ENCODE results near the gene LYPLA2.

The LYPLA2 gene

GRCh38 chr1:23806280-23806679 lies 15.3 kb downstream of the LYPLA2 start:
- TF ChIP-seq POLR2A (IDR thresholded peaks at IDR 0.05; ENCODE audit: low read depth, low read length), result no peak
- TF ChIP-seq POU2F2 (IDR thresholded peaks at IDR 0.05; ENCODE audit: low read depth, low read length), result no peak
- no peak for TF ChIP-seq PAX5 (IDR thresholded peaks at IDR 0.05; ENCODE audit: insufficient read depth, low read length, severe bottlenecking)
- TF ChIP-seq SPI1 (IDR thresholded peaks at IDR 0.05; ENCODE audit: low read depth, low read length), result no peak
- no peak for TF ChIP-seq TAF1 (IDR thresholded peaks at IDR 0.05; ENCODE audit: low read depth, low read length)
- TF ChIP-seq POLR2AphosphoS5 (IDR thresholded peaks at IDR 0.05; ENCODE audit: low read depth, low read length), result no peak
- DNase-seq (ENCODE audit: insufficient read length, low spot score), result no peak
- FAIRE-seq, result no peak

GRCh38 chr1:23807453-23807852 lies 16.5 kb downstream of the LYPLA2 start:
- FAIRE-seq (no peak), DNase-seq (ENCODE audit: insufficient read length, low spot score) (no peak)

GRCh38 chr1:23809751-23810171 lies 18.8 kb downstream of the LYPLA2 start:
- FAIRE-seq, result peak; percentile 88
- peak; percentile 77 for DNase-seq (ENCODE audit: insufficient read length, low spot score)
- TF ChIP-seq POU2F2 (IDR thresholded peaks at IDR 0.05; ENCODE audit: low read depth, low read length), result no peak
- no peak for TF ChIP-seq TAF1 (IDR thresholded peaks at IDR 0.05; ENCODE audit: low read depth, low read length)

More at GRCh38 chr1:23807453-23807852, 16.5 kb downstream of the LYPLA2 start:
- no peak for TF ChIP-seq SPI1 (IDR thresholded peaks at IDR 0.05; ENCODE audit: low read depth, low read length)

GRCh38 chr1:23810818-23811540 lies 20.0 kb downstream of the LYPLA2 start:
- FAIRE-seq (peak; percentile 99), DNase-seq (ENCODE audit: insufficient read length, low spot score) (no peak)
- TF ChIP-seq TAF1 (IDR thresholded peaks at IDR 0.05; ENCODE audit: low read depth, low read length) (no peak), POLR2AphosphoS5 (IDR thresholded peaks at IDR 0.05; ENCODE audit: low read depth, low read length) (no peak), POU2F2 (IDR thresholded peaks at IDR 0.05; ENCODE audit: low read depth, low read length) (no peak), SPI1 (IDR thresholded peaks at IDR 0.05; ENCODE audit: low read depth, low read length) (peak; percentile 46; the same call in 1 of the 2 replicates), PAX5 (IDR thresholded peaks at IDR 0.05; ENCODE audit: insufficient read depth, low read length, severe bottlenecking) (no peak), POLR2A (IDR thresholded peaks at IDR 0.05; ENCODE audit: low read depth, low read length) (no peak)

GRCh38 chr1:23814016-23814415 lies 23.1 kb downstream of the LYPLA2 start:
- TF ChIP-seq POU2F2 (IDR thresholded peaks at IDR 0.05; ENCODE audit: low read depth, low read length) (no peak), PAX5 (IDR thresholded peaks at IDR 0.05; ENCODE audit: insufficient read depth, low read length, severe bottlenecking) (no peak), POLR2A (IDR thresholded peaks at IDR 0.05; ENCODE audit: low read depth, low read length) (no peak), POLR2AphosphoS5 (IDR thresholded peaks at IDR 0.05; ENCODE audit: low read depth, low read length) (no peak), TAF1 (IDR thresholded peaks at IDR 0.05; ENCODE audit: low read depth, low read length) (no peak), SPI1 (IDR thresholded peaks at IDR 0.05; ENCODE audit: low read depth, low read length) (no peak)

GRCh38 chr1:23816361-23816760 lies 25.4 kb downstream of the LYPLA2 start:
- FAIRE-seq (no peak), DNase-seq (ENCODE audit: insufficient read length, low spot score) (no peak)
- TF ChIP-seq TAF1 (IDR thresholded peaks at IDR 0.05; ENCODE audit: low read depth, low read length), result no peak
- no peak for TF ChIP-seq SPI1 (IDR thresholded peaks at IDR 0.05; ENCODE audit: low read depth, low read length)
- no peak for TF ChIP-seq POLR2AphosphoS5 (IDR thresholded peaks at IDR 0.05; ENCODE audit: low read depth, low read length)
- no peak for TF ChIP-seq POLR2A (IDR thresholded peaks at IDR 0.05; ENCODE audit: low read depth, low read length)
- TF ChIP-seq PAX5 (IDR thresholded peaks at IDR 0.05; ENCODE audit: insufficient read depth, low read length, severe bottlenecking), result no peak
- no peak for TF ChIP-seq POU2F2 (IDR thresholded peaks at IDR 0.05; ENCODE audit: low read depth, low read length)

More at GRCh38 chr1:23814016-23814415, 23.1 kb downstream of the LYPLA2 start:
- DNase-seq (ENCODE audit: insufficient read length, low spot score) (no peak), FAIRE-seq (no peak)

GRCh38 chr1:23816906-23817305 lies 26.0 kb downstream of the LYPLA2 start:
- no peak for DNase-seq (ENCODE audit: insufficient read length, low spot score)
- FAIRE-seq, result no peak
- TF ChIP-seq PAX5 (IDR thresholded peaks at IDR 0.05; ENCODE audit: insufficient read depth, low read length, severe bottlenecking) (no peak), POLR2A (IDR thresholded peaks at IDR 0.05; ENCODE audit: low read depth, low read length) (no peak), SPI1 (IDR thresholded peaks at IDR 0.05; ENCODE audit: low read depth, low read length) (no peak), POU2F2 (IDR thresholded peaks at IDR 0.05; ENCODE audit: low read depth, low read length) (no peak), POLR2AphosphoS5 (IDR thresholded peaks at IDR 0.05; ENCODE audit: low read depth, low read length) (no peak), TAF1 (IDR thresholded peaks at IDR 0.05; ENCODE audit: low read depth, low read length) (no peak)

GRCh38 chr1:23817633-23818032 lies 26.7 kb downstream of the LYPLA2 start:
- FAIRE-seq (no peak), DNase-seq (ENCODE audit: insufficient read length, low spot score) (no peak)

GRCh38 chr1:23823767-23824166 lies 32.8 kb downstream of the LYPLA2 start:
- TF ChIP-seq POU2F2 (IDR thresholded peaks at IDR 0.05; ENCODE audit: low read depth, low read length), result no peak
- TF ChIP-seq POLR2A (IDR thresholded peaks at IDR 0.05; ENCODE audit: low read depth, low read length), result no peak
- TF ChIP-seq TAF1 (IDR thresholded peaks at IDR 0.05; ENCODE audit: low read depth, low read length), result no peak
- TF ChIP-seq POLR2AphosphoS5 (IDR thresholded peaks at IDR 0.05; ENCODE audit: low read depth, low read length), result no peak
- no peak for TF ChIP-seq SPI1 (IDR thresholded peaks at IDR 0.05; ENCODE audit: low read depth, low read length)
- no peak for TF ChIP-seq PAX5 (IDR thresholded peaks at IDR 0.05; ENCODE audit: insufficient read depth, low read length, severe bottlenecking)
- DNase-seq (ENCODE audit: insufficient read length, low spot score), result no peak
- FAIRE-seq, result no peak

More at GRCh38 chr1:23817633-23818032, 26.7 kb downstream of the LYPLA2 start:
- no peak for TF ChIP-seq POLR2AphosphoS5 (IDR thresholded peaks at IDR 0.05; ENCODE audit: low read depth, low read length)
- TF ChIP-seq TAF1 (IDR thresholded peaks at IDR 0.05; ENCODE audit: low read depth, low read length), result no peak
- no peak for TF ChIP-seq POU2F2 (IDR thresholded peaks at IDR 0.05; ENCODE audit: low read depth, low read length)
- TF ChIP-seq POLR2A (IDR thresholded peaks at IDR 0.05; ENCODE audit: low read depth, low read length), result no peak
- no peak for TF ChIP-seq SPI1 (IDR thresholded peaks at IDR 0.05; ENCODE audit: low read depth, low read length)
- TF ChIP-seq PAX5 (IDR thresholded peaks at IDR 0.05; ENCODE audit: insufficient read depth, low read length, severe bottlenecking), result no peak

- DNase-seq (ENCODE audit: insufficient read length, low spot score) (no peak), FAIRE-seq (no peak)
- TF ChIP-seq PAX5 (IDR thresholded peaks at IDR 0.05; ENCODE audit: insufficient read depth, low read length, severe bottlenecking) (no peak), POLR2AphosphoS5 (IDR thresholded peaks at IDR 0.05; ENCODE audit: low read depth, low read length) (no peak), SPI1 (IDR thresholded peaks at IDR 0.05; ENCODE audit: low read depth, low read length) (no peak), POU2F2 (IDR thresholded peaks at IDR 0.05; ENCODE audit: low read depth, low read length) (no peak), POLR2A (IDR thresholded peaks at IDR 0.05; ENCODE audit: low read depth, low read length) (no peak), TAF1 (IDR thresholded peaks at IDR 0.05; ENCODE audit: low read depth, low read length) (no peak)
Observed at GRCh38 chr1:23824711-23825075, 33.7 kb downstream of the LYPLA2 start.
